GM18508 (cell line): ENCODE measurements around the gene RAD21L1.

Source experiments
- ATAC-seq: cut with Tn5 transposase; IDR thresholded peaks from one replicate; pipeline ENCODE4 v1.9.1; 2021; ENCODE audit warnings: moderate number of reproducible peaks; ENCODE audit not compliant: insufficient read depth, unreplicated experiment

Gene RAD21L1

GRCh38 chr20:1225783-1226654, at the start of gene RAD21L1:
Gene RAD21L1 (plus strand): TSS chr20:1226044. CDS start chr20:1228454, 2,410 bp downstream.
- ATAC-seq = no peak

- ATAC-seq = no peak
These were observed 48.2 kb upstream of the RAD21L1 start for GRCh38 chr20:1177680-1178079.

DNA sequence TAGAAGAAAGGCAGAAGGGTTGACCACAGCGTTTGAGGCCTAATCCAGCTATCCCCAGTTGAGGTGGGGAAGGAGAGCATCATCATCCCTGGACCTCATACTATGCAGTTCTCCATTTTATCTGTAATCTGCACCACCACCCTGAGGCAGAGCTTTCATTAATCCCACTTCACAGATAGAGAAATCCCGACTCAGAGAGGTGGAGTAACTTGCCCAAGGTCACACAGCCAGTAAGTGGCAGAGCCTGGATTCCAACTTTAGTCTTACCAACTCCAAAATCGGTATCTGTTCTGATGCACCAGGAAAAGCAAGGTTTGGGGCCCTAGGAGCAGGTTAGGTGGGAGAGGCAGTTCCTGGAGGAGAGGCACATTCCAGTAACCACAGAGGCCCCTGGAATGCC, 47.7 kb upstream of the RAD21L1 start:
- no peak for ATAC-seq

- ATAC-seq = no peak
These were observed 47.2 kb upstream of the RAD21L1 start for GRCh38 chr20:1178623-1179022.

DNA sequence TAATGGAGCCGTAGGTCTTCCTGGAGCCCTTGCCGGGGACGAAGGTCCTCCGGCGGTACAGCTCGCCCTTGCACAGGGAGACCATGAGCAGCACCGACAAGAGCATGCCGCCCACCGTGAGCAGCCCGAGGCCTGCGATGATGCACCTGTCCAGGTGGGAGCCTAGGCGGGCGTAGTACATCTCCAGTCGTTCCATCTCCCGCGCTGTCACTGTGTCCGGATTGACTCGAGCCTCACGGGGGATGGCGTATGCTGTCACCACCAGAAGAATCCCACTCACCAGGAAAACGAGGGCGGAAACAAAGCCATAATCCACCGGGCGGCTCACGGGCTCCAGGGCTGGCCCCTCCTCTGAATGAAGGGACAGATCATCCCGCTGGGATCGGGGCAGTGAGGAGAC, 44.9 kb upstream of the RAD21L1 start:
- ATAC-seq = no peak

DNA sequence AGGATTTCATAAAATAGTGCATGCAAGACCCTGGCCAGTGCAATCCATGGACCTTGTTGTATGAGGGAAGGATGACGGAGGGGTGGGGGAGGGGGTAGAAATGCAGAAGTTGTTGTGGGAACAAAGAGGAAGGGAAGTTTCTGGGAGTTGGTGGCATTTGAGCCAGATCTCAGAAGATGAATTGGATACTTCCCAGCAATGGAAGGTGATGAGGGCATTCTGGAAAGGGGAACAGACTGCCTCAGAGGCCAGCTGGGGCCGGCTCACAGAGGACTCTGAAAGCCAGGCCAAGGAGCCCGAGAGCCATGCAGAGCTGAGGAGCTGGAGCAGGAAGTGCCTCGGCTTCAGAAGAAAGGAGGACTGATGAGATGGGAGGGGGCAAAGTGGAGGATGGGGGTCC, 43.7 kb upstream of the RAD21L1 start:
- ATAC-seq = no peak

- no peak for ATAC-seq
These were observed 42.7 kb upstream of the RAD21L1 start for GRCh38 chr20:1183153-1183552.

DNA sequence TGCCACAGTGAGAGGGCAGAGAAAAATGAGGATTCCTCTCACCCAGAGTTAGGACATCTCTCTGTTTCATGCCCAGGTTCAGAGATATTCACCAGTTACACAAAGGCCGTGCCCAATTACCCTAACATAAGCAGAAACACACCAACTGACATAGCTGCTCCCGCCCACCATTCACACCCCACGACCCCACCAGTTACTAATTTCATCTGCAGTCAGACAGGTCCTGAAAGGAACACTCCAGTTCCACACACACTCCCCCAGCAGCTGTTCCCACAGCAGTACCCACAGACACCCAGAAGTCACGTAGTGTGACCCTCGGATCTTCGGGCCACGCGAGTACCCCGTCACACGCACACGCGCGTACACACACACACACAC, 41.6 kb upstream of the RAD21L1 start:
- ATAC-seq = no peak

DNA sequence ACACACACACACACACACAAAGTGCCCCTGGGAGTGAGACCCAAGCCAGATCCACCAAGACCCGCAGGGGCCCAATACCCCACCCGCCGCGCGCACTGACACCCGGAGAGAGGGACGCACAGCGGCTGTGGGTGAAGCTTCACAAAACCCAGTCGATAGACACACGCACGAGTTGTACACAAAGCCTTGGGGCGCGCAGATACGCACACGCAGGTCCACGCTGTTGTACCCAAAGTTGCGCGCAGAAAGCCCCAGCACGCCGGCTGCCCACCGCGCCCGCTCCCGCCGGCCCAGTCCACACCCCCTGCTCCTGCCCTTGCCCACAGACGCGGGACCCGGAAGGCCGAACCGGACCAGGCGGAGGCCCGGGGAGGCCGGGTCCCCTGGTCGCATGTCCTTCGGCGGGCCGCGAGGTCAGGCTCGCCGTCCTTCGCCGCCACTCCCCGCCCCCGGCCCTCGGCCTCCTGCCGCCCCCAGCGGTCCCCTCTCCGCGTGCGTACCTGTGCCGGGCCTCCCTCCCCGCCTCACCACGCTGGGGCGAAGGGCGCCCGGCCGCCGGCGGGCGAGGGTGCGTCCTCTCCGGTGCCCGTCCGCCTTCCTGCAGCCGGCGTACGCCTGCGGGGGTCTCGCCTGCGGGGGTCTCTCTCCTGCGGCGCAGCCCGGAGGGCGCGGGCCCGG, 41.1 kb upstream of the RAD21L1 start, which contains the start of gene TMEM74B:
Gene TMEM74B (minus strand): TSS at position 344 of the 678 bp plus-strand sequence. CDS start 1,180 bp downstream, outside the sequence.
- ATAC-seq = no peak

- ATAC-seq = no peak
These were observed 40.5 kb upstream of the RAD21L1 start for GRCh38 chr20:1185316-1185741.

DNA sequence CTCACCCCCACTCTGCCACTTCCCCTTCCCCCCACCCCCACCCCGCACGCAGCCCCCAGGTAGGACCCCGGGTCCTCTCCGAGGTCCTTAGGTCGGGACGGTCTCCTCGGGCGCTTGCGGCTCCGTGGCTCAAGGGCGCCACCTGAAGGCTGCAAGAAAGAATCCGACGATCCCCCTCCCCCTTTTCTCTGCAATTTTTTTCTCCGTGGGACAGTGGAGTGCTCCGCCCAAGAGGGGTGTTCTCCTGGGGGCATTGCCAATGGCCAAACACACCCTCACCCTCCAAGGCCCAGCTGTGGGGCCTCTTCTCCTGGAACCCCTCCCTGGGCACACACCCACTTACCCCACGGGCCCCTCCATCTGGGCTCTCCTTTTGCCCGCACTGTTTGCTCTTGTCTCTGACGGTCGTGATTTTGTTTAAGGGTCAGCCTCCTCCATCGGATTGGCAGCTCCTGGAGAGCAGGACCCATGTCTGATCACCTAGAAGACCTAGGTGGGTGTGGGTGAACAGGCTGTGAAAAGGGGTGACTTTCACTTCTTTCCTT, 40.0 kb upstream of the RAD21L1 start:
- no peak for ATAC-seq

- ATAC-seq = no peak
These were observed 39.4 kb upstream of the RAD21L1 start for GRCh38 chr20:1186367-1186991.

GRCh38 chr20:1187605-1188171, 38.2 kb upstream of the RAD21L1 start:
- no peak for ATAC-seq

GRCh38 chr20:1188347-1188746, 37.5 kb upstream of the RAD21L1 start:
- ATAC-seq = no peak

GRCh38 chr20:1189827-1190226, 36.0 kb upstream of the RAD21L1 start:
- no peak for ATAC-seq

DNA sequence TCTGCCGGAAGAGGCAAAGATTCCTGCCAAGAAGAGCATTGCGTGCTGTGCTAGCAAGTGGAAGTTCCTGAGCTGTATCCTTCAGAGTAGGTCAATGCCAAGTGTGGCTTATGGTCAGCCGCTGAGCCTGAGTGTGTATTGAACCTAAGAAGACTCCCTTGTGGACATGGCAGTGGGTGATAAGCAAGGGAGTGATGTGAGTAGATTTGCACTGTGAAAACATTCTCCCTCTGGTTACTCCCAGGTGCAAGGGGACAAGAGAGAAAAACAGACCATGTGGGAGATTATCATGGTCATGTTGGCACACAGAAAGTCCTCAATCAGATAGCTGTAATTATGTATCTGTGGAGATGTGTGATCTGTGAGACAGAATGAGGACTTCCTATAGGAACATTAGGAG, 35.0 kb upstream of the RAD21L1 start:
- ATAC-seq = no peak

GRCh38 chr20:1191299-1191698, 34.5 kb upstream of the RAD21L1 start:
- no peak for ATAC-seq

DNA sequence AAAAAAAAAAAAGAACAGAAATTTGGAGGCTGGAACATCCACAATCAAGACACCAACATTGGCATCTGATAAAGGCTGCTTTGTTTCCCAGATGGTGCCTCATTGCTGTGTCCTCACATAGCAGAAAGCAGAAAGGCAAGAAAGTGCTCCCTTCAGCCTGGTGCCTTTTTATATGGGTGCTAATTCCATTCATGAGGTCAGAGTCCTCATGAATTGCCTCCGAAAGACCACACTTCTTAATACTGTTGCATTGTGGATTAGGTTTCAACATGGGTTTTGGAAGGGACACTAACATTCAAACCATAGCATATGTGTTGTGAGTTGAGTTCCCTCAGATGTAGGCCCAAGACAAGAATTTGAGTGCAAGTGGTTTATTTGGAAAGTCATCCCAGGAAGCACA, 30.6 kb upstream of the RAD21L1 start:
- no peak for ATAC-seq

DNA sequence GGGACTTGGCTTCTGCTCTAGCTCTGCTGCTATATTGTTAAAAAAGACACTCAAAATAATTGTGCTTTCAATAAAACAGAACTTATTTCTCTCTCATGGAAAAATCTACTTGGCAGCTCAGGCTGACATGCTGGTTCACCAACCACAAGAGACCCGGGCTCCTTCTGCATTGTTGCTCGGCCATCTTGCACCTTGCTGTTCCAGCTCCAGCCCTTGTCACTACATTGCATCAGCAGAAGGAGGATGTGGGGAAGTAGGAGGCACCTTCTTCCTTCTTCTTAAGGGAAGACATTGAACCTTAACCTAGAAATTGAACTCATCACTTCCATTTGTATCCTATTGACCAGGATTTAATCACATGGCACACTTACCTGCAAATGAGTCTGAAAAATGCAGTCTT, 29.2 kb upstream of the RAD21L1 start:
- ATAC-seq = no peak

DNA sequence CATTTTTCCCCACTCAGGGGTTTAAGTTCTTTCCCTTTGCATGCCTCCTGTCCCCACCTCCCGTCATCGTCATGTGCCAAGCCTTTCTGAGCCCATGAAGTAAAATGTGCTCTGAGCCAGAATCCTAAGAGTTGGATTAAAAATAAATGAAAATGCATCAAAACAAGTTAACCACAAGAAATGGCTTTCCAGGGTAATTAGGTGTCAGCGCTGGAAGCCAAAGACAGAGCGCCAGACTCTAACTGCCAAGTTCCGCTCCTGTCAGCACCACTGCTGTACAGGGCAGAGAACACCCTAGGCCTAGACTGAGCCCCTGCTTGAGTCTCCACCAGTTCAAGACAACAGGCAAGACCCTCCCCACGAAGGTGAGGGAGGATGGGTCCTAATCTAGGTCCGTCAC, 28.0 kb upstream of the RAD21L1 start:
- ATAC-seq = no peak

DNA sequence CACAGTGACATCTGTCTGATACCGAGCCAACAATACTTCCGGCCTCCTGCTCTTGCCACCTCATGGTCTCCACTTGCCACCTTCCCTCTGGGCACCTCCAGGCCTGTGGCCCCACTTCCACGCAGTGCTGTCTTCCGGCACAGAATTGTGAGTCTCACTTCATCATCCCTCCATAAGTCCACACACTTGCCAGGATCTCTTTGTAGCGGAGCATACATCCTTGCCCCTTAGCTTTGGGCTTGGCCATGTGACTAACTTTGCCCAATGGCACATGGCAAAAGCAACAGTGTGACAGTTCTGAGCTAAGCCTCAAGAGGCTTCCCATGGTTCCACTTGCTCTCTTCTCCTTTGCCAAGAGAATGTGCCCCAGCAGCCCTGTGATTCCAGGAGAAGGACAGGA, 27.1 kb upstream of the RAD21L1 start:
- no peak for ATAC-seq
